SK-N-MC (cell line): ENCODE measurements around the gene KRTAP10-5.
"Not testable (repeated sequence)": the region's sequence is repeated elsewhere in the genome, so short reads cannot be mapped to it uniquely, and the experiment has no call there.

Source experiments
- DNase-seq: peaks from one replicate; pipeline ENCODE4 v3.0.0-alpha.2; 2011; ENCODE audit warnings: low read depth, low spot score
- H3K27ac ChIP-seq: fragments of 200-600 bp; sonication (generic); 2 replicates; pipeline ENCODE4 v1.5.1; 2016; ENCODE audit warnings: mixed run types
- H3K36me3 ChIP-seq: fragments of 200-600 bp; sonication (generic); 2 replicates; pipeline ENCODE4 v1.6.1; 2017; ENCODE audit warnings: antibody characterized with exemption, low read length, mixed read lengths; ENCODE audit not compliant: insufficient read depth
- H3K4me3 ChIP-seq: fragments of 200-600 bp; sonication (generic); 2 replicates; pipeline ENCODE4 v1.5.1; 2016
- H3K9ac ChIP-seq: fragments of 200-600 bp; sonication (generic); 2 replicates; pipeline ENCODE4 v1.8.0; 2017; ENCODE audit warnings: mixed run types, mixed read lengths; ENCODE audit not compliant: insufficient read length
- H3K9me3 ChIP-seq: fragments of 200-600 bp; sonication (generic); 2 replicates; pipeline ENCODE4 v1.6.1; 2017; ENCODE audit warnings: low read depth, mild to moderate bottlenecking, antibody characterized with exemption, low read length, moderate library complexity, mixed read lengths
- EZH2 ChIP-seq: fragments of 200-600 bp; sonication (generic); IDR thresholded peaks from one replicate; pipeline ENCODE4 v1.6.1; 2017; ENCODE audit warnings: antibody characterized with exemption
- FOXP2 ChIP-seq: optimal IDR thresholded peaks from 2 replicates; pipeline ENCODE3; 2011; ENCODE audit warnings: mild to moderate bottlenecking, moderate library complexity; ENCODE audit not compliant: insufficient read depth; ENCODE audit errors: extremely low read length, control extremely low read depth
- POLR2AphosphoS5 ChIP-seq: IDR thresholded peaks from 2 replicates; pipeline ENCODE4 v1.6.1; 2012; ENCODE audit warnings: mild to moderate bottlenecking, low read depth, low read length, borderline replicate concordance

The KRTAP10-5 gene

GRCh38 chr21:44603109-44603875 is 22.9 kb upstream of the KRTAP10-5 start:
- TF ChIP-seq POLR2AphosphoS5 (no peak), FOXP2 (no peak), EZH2 (no peak)
- DNase-seq: no peak
- H3K9ac ChIP-seq: no peak overlapping the region
- no peak overlapping the region for H3K27ac ChIP-seq
- no peak overlapping the region for H3K4me3 ChIP-seq
- H3K9me3 ChIP-seq: no peaks in the 10 kb centered on the region
- H3K36me3 ChIP-seq: peaks cover 17% of the 10 kb centered on the region

- H3K36me3 ChIP-seq: peaks cover 17% of the 10 kb centered on the region
- no peaks in the 10 kb centered on the region for H3K9me3 ChIP-seq
- no peak overlapping the region for H3K9ac ChIP-seq
- DNase-seq: no peak
- no peak overlapping the region for H3K27ac ChIP-seq
- no peak overlapping the region for H3K4me3 ChIP-seq
- TF ChIP-seq EZH2: no peak
- no peak for TF ChIP-seq POLR2AphosphoS5
- no peak for TF ChIP-seq FOXP2
Measured at GRCh38 chr21:44602463-44602850, 22.1 kb upstream of the KRTAP10-5 start.

- H3K9me3 ChIP-seq: no peaks in the 10 kb centered on the region
- no peak overlapping the region for H3K9ac ChIP-seq
- peaks cover 17% of the 10 kb centered on the region for H3K36me3 ChIP-seq
- TF ChIP-seq EZH2: no peak
- no peak for TF ChIP-seq FOXP2
- no peak for TF ChIP-seq POLR2AphosphoS5
- DNase-seq: no peak
- no peak overlapping the region for H3K27ac ChIP-seq
- no peak overlapping the region for H3K4me3 ChIP-seq
Measured at GRCh38 chr21:44601596-44602462, 21.4 kb upstream of the KRTAP10-5 start.

DNA sequence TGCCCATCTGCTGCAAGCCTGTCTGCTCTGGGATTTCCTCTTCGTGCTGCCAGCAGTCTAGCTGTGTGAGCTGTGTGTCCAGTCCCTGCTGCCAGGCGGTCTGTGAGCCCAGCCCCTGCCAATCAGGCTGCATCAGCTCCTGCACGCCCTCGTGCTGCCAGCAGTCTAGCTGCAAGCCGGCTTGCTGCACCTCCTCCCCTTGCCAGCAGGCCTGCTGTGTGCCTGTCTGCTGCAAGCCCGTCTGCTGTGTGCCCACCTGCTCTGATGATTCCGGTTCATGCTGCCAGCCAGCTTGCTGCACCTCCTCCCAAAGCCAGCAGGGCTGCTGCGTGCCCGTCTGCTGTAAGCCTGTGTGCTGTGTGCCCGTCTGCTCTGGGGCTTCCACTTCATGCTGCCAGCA is 20.7 kb upstream of the KRTAP10-5 start:
- H3K9ac ChIP-seq, DNase-seq, H3K4me3 ChIP-seq, H3K27ac ChIP-seq, H3K9me3 ChIP-seq: not testable (repeated sequence)
- peaks cover 17% of the 10 kb centered on the region for H3K36me3 ChIP-seq

DNA sequence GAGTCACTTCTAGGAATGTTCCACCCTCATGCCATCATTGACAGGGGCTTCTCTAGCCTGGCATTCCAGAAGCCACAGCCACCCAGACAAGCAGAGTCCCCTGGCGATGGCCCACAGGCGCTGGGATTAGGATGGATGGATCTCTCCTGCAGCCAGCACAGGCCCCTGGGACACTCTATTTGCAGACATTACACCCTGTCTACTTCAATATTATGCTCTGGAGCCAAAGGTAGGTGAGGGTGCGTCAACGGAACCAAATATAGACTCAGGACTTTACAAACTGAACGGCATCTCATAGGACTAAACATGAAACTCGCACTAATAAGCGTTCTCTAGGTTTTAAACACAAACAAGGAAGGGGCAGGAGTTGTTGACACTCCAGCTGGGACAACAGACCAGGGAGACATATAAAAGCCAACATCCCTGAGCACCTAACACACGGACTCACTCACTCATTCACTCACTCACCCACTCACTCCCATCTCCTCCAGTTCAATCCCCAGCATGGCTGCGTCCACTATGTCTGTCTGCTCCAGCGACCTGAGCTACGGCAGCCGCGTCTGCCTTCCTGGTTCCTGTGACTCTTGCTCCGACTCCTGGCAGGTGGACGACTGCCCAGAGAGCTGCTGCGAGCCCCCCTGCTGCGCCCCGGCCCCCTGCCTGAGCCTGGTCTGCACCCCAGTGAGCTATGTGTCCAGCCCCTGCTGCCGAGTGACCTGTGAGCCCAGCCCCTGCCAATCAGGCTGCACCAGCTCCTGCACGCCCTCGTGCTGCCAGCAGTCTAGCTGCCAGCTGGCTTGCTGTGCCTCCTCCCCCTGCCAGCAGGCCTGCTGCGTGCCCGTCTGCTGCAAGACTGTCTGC is 19.9 kb upstream of the KRTAP10-5 start, which contains the start of gene KRTAP10-7:
Gene KRTAP10-7 (plus strand): TSS at position 480 of the 861 bp plus-strand sequence. CDS start 25 bp downstream, at position 505.
- H3K36me3 ChIP-seq: peaks cover 13% of the 10 kb centered on the region
- not testable (repeated sequence) for H3K9ac ChIP-seq, H3K9me3 ChIP-seq, H3K4me3 ChIP-seq, DNase-seq, H3K27ac ChIP-seq

DNA sequence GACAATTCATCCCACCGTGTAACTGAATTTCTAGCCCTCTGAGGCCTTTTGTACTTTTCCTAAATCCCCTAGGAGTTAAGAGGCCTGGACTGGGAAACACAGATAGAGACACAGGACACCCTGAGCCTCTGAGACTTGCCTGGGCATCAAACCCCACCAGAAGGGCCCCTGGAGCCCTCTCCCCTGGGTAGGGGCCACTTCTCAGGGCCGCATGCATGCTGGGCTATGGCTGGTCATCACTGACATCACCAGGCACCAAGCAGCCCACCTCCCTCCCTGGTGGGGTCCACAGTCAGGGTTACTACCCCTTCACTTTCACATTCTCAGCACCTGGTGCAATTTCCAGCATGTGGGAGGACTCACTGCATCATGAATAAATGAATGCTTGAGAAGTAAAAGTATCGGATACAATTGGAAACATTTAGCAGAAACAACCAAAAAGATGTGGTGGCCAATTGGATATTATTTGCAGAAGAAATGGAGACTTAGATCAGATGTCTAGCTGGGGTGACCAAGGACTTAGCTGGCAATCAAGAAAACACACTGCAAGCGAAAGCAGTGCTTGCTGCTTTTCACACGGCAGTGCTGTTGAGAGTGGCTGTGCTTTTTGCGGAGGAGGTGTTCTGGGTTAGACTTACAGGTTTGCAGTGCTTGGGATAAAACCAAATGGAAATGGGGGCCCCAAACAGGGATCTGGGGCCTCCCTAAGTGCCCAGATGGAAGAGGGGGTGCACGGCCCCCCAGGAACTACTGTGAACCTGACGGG is 19.0 kb upstream of the KRTAP10-5 start:
- Histone ChIP-seq H3K4me3 (no peak overlapping the region), H3K9me3 (no peaks in the 10 kb centered on the region), H3K36me3 (peaks cover 8% of the 10 kb centered on the region), H3K9ac (no peak overlapping the region), H3K27ac (no peak overlapping the region)
- TF ChIP-seq EZH2: no peak
- no peak for TF ChIP-seq FOXP2
- no peak for TF ChIP-seq POLR2AphosphoS5
- DNase-seq: no peak

DNA sequence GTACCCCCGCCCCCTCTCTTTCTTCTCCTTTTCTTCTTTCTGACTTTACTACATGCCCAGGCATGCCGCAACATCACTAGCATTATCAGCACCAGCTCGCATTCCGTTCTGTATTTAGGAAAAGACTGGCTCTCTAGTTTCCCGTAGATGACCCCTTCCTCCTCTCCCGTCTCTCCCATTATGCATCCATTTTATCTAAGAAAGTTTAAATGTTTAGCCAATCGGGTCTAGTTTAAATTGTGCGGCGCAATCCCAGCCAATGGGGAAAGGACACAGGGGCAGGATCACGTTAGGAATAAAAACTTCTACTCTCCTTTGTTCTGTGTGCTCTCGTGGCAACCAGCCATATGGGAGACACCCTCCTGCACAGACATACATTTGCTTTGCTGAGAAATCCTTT is 17.7 kb upstream of the KRTAP10-5 start:
- Histone ChIP-seq H3K9me3 (no peaks in the 10 kb centered on the region), H3K27ac (no peak overlapping the region), H3K9ac (no peak overlapping the region), H3K36me3 (no peaks in the 10 kb centered on the region), H3K4me3 (no peak overlapping the region)
- no peak for DNase-seq
- no peak for TF ChIP-seq POLR2AphosphoS5
- no peak for TF ChIP-seq EZH2
- TF ChIP-seq FOXP2: no peak
